Astrocyte (in vitro differentiated cells and primary cell): ENCODE data around the gene CES1. TPM values are rescaled to one million over a fixed set of nuclear protein-coding genes. Genes with fewer than 3 reads are reported as not detected.

Experiments
- DNase-seq: peaks from one replicate; pipeline ENCODE4 v3.0.0-alpha.2; 2010; ENCODE audit warnings: low read depth
- FAIRE-seq: peaks from 2 replicates; lab custom pipeline; 2011; peaks lifted over from hg19 to GRCh38; lab: Jason Lieb, UNC
- H2AFZ ChIP-seq: 2 replicates; pipeline ENCODE4 v1.6.0; 2012; ENCODE audit warnings: low read depth, low read length, inconsistent platforms
- H3K27ac ChIP-seq: 2 replicates; pipeline ENCODE4 v1.5.1; 2011; ENCODE audit warnings: low read depth, low read length, inconsistent platforms
- H3K27me3 ChIP-seq: 2 replicates; pipeline ENCODE4 v1.6.0; 2011; ENCODE audit warnings: low read length, inconsistent platforms; ENCODE audit not compliant: insufficient read depth
- H3K36me3 ChIP-seq: 2 replicates; pipeline ENCODE4 v1.5.1; 2011; ENCODE audit warnings: low read length, inconsistent platforms; ENCODE audit not compliant: insufficient read depth
- H3K4me1 ChIP-seq: 2 replicates; pipeline ENCODE4 v1.5.1; 2011; ENCODE audit warnings: low read length, inconsistent platforms; ENCODE audit not compliant: insufficient read depth
- H3K4me2 ChIP-seq: 2 replicates; pipeline ENCODE4 v1.6.0; 2012; ENCODE audit warnings: low read length, inconsistent platforms
- H3K4me3 ChIP-seq: 2 replicates; pipeline ENCODE4 v1.5.1; 2011; ENCODE audit warnings: low read depth, mild to moderate bottlenecking, low read length, inconsistent platforms; ENCODE audit not compliant: insufficient read depth
- H3K79me2 ChIP-seq: 2 replicates; pipeline ENCODE4 v1.6.0; 2012; ENCODE audit warnings: mild to moderate bottlenecking, low read length, inconsistent platforms; ENCODE audit not compliant: insufficient read depth
- H3K9ac ChIP-seq: 2 replicates; pipeline ENCODE4 v1.6.0; 2012; ENCODE audit warnings: mild to moderate bottlenecking, low read length, inconsistent platforms
- H3K9me3 ChIP-seq: 2 replicates; pipeline ENCODE4 v1.5.1; 2012; ENCODE audit warnings: low read depth, mild to moderate bottlenecking, low read length, inconsistent platforms; ENCODE audit not compliant: insufficient read depth
- H4K20me1 ChIP-seq: 2 replicates; pipeline ENCODE4 v1.6.0; 2012; ENCODE audit warnings: low read length, inconsistent platforms; ENCODE audit not compliant: insufficient read depth
- H3K27ac Mint-ChIP-seq: one replicate; pipeline ENCODE4 v1.8.0; 2021; ENCODE audit warnings: mild to moderate bottlenecking, mixed read lengths; ENCODE audit not compliant: unreplicated experiment
- H3K27me3 Mint-ChIP-seq: one replicate; pipeline ENCODE4 v1.8.0; 2021; ENCODE audit warnings: low read depth, mixed read lengths; ENCODE audit not compliant: unreplicated experiment
- H3K36me3 Mint-ChIP-seq: one replicate; pipeline ENCODE4 v1.8.0; 2021; ENCODE audit warnings: low read depth, mixed read lengths; ENCODE audit not compliant: unreplicated experiment
- H3K4me1 Mint-ChIP-seq: one replicate; pipeline ENCODE4 v1.8.0; 2021; ENCODE audit warnings: low read depth, mixed read lengths; ENCODE audit not compliant: unreplicated experiment
- H3K4me3 Mint-ChIP-seq: one replicate; pipeline ENCODE4 v1.8.0; 2021; ENCODE audit warnings: mild to moderate bottlenecking, moderate library complexity, mixed read lengths; ENCODE audit not compliant: unreplicated experiment
- H3K9me3 Mint-ChIP-seq: one replicate; pipeline ENCODE4 v1.8.0; 2021; ENCODE audit warnings: mild to moderate bottlenecking, mixed read lengths; ENCODE audit not compliant: unreplicated experiment
- CTCF ChIP-seq: IDR thresholded peaks from 2 replicates; pipeline ENCODE4 v1.5.1; 2011; ENCODE audit warnings: low read depth, mild to moderate bottlenecking, inconsistent platforms, low read length, moderate library complexity; ENCODE audit not compliant: insufficient read depth
- EZH2 ChIP-seq: IDR thresholded peaks from 2 replicates; pipeline ENCODE4 v1.6.1; 2012; ENCODE audit warnings: mild to moderate bottlenecking, low read length, inconsistent platforms; ENCODE audit not compliant: insufficient read depth
- total RNA-seq: library from RNA; stranded (reverse); gene quantifications from 2 replicates; pipeline ENCODE4 v1.2.1, GENCODE V29; 2021

CES1 gene
- total RNA-seq, 1 donor from 2014 or later = not detected

DNA sequence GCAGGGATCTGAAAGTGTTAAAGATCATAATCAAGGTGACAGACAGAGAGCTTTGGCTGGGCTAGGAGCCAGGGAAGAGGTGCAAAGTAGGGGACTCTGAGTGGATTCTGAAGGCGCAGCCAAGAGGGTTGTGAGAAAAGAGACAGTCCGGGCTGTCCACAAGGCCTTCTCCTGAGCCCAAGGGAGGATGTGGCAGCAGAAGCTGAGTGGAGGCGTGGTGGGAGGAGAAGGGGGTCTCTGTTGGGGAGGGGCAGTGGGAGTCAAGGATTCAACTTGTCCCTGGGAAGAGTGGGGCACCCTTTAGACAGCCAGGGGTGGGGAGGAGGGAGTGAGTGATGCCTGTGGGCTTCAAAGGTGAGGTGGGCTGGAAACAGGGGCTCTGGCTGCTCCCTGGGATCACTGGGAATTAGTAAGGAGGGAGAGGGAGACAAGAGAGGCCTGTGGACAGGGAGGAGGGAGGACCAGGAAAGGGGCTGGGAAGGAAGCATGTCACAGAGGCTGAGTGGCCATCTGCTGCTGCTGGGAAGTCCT is 10.6 kb downstream of the CES1 start:
- no peaks in the 10 kb centered on the region for H3K4me1 Mint-ChIP-seq
- H3K27ac ChIP-seq = no peak overlapping the region
- H3K4me2 ChIP-seq = no peak overlapping the region
- H3K79me2 ChIP-seq = no peaks in the 10 kb centered on the region
- peaks cover 4% of the 10 kb centered on the region for H3K9me3 ChIP-seq
- peaks cover 5% of the 10 kb centered on the region for H3K9me3 Mint-ChIP-seq
- no peaks in the 10 kb centered on the region for H3K27me3 ChIP-seq
- no peak for FAIRE-seq
- no peaks in the 10 kb centered on the region for H3K4me1 ChIP-seq
- H4K20me1 ChIP-seq = no peaks in the 10 kb centered on the region
- TF ChIP-seq CTCF (no peak), EZH2 (no peak)
- H3K9ac ChIP-seq = no peak overlapping the region
- no peak overlapping the region for H3K4me3 ChIP-seq
- no peak overlapping the region for H2AFZ ChIP-seq
- peaks cover 54% of the 10 kb centered on the region for H3K27me3 Mint-ChIP-seq
- DNase-seq = no peak
- H3K36me3 Mint-ChIP-seq = no peaks in the 10 kb centered on the region
- H3K27ac Mint-ChIP-seq = no peak overlapping the region
- H3K4me3 Mint-ChIP-seq = no peak overlapping the region
- no peaks in the 10 kb centered on the region for H3K36me3 ChIP-seq

- TF ChIP-seq CTCF = no peak
- TF ChIP-seq EZH2 = no peak
- peaks cover 61% of the 10 kb centered on the region for H3K27me3 Mint-ChIP-seq
- no peaks in the 10 kb centered on the region for H3K4me1 ChIP-seq
- H3K36me3 Mint-ChIP-seq = no peaks in the 10 kb centered on the region
- H3K27ac ChIP-seq = no peak overlapping the region
- H3K4me2 ChIP-seq = no peak overlapping the region
- peaks cover 4% of the 10 kb centered on the region for H3K9me3 ChIP-seq
- H3K27ac Mint-ChIP-seq = no peak overlapping the region
- no peaks in the 10 kb centered on the region for H3K4me1 Mint-ChIP-seq
- H3K9me3 Mint-ChIP-seq = peaks cover 5% of the 10 kb centered on the region
- FAIRE-seq = no peak
- H3K79me2 ChIP-seq = no peaks in the 10 kb centered on the region
- no peak overlapping the region for H3K4me3 Mint-ChIP-seq
- H3K9ac ChIP-seq = no peak overlapping the region
- no peaks in the 10 kb centered on the region for H4K20me1 ChIP-seq
- H2AFZ ChIP-seq = no peak overlapping the region
- H3K36me3 ChIP-seq = no peaks in the 10 kb centered on the region
- no peak overlapping the region for H3K4me3 ChIP-seq
- H3K27me3 ChIP-seq = no peaks in the 10 kb centered on the region
- no peak for DNase-seq
These were observed 11.7 kb downstream of the CES1 start for GRCh38 chr16:55821210-55821609.

DNA sequence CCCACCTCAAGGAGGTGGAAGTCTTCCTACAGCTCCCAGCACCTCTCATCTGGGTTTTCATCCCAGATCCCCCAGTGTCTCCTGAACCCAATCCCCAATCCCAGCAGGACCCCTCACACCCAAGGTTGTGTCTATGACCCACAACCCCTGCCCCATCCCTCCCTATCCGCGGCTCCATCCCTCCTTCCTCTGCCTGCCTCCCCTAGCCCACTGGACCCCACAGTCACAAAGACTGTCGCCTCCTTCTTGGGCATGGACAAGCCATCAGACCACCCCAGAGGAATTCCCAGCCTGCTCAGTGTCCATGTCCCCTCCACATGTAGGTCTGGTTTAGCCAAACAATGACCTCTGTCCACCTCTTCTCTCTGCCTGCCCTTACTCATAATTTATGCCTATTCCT is 12.3 kb downstream of the CES1 start:
- Mint-ChIP-seq H3K9me3 (peaks cover 5% of the 10 kb centered on the region), H3K27me3 (peaks cover 61% of the 10 kb centered on the region), H3K4me1 (no peaks in the 10 kb centered on the region), H3K27ac (no peak overlapping the region), H3K36me3 (no peaks in the 10 kb centered on the region), H3K4me3 (no peak overlapping the region)
- FAIRE-seq = no peak
- H3K4me1 ChIP-seq = no peaks in the 10 kb centered on the region
- H3K36me3 ChIP-seq = no peaks in the 10 kb centered on the region
- H3K79me2 ChIP-seq = no peaks in the 10 kb centered on the region
- H3K4me2 ChIP-seq = no peak overlapping the region
- no peak overlapping the region for H3K4me3 ChIP-seq
- no peak overlapping the region for H3K9ac ChIP-seq
- no peak overlapping the region for H3K27ac ChIP-seq
- peaks cover 4% of the 10 kb centered on the region for H3K9me3 ChIP-seq
- no peaks in the 10 kb centered on the region for H4K20me1 ChIP-seq
- no peaks in the 10 kb centered on the region for H3K27me3 ChIP-seq
- no peak overlapping the region for H2AFZ ChIP-seq
- TF ChIP-seq EZH2 (no peak), CTCF (no peak)
- DNase-seq = no peak
